CD14-positive monocyte (primary cell): ENCODE measurements around the gene C12orf75. TPM values are rescaled to one million over a fixed set of nuclear protein-coding genes. Genes with fewer than 3 reads are reported as not detected.

Source experiments
- DNase-seq, 3 donors: peaks; one replicate each; pipeline ENCODE4 v3.0.0-alpha.2; 2011 to 2022
- H2AFZ ChIP-seq: 2 replicates; pipeline ENCODE4 v1.6.0; 2012; ENCODE audit warnings: mild to moderate bottlenecking, low read depth, low read length, inconsistent platforms; ENCODE audit not compliant: insufficient read depth, poor library complexity, severe bottlenecking
- H3K27ac ChIP-seq, 2 donors: 1 replicate in 1 of 2; 2 replicates in 1 of 2; pipeline ENCODE4 v1.5.1; 2012 to 2013; ENCODE audit warnings: low read length in 2 of 2, control low read depth in 1 of 2, inconsistent platforms in 1 of 2, low read depth in 1 of 2, mild to moderate bottlenecking in 1 of 2
- H3K27me3 ChIP-seq, 2 donors: one replicate each; pipeline versions ENCODE4 v1.6.0 to v1.6.1; 2011 to 2013; ENCODE audit warnings: low read length in 2 of 2; ENCODE audit not compliant: control insufficient read depth in 2 of 2, insufficient read depth in 2 of 2
- H3K36me3 ChIP-seq, 2 donors: replicated peaks in 1 of 2; 1 replicate in 1 of 2; 2 replicates in 1 of 2; pipeline versions ENCODE4 v1.5.1 to v1.6.1; 2012 to 2013; ENCODE audit warnings: low read length in 2 of 2, control low read depth in 1 of 2, inconsistent platforms in 1 of 2, mild to moderate bottlenecking in 1 of 2; ENCODE audit not compliant: insufficient read depth in 2 of 2, control insufficient read depth in 1 of 2
- H3K4me1 ChIP-seq, 2 donors: 1 replicate in 1 of 2; 2 replicates in 1 of 2; pipeline versions ENCODE4 v1.5.1 to v1.6.1; 2012 to 2013; ENCODE audit warnings: low read length in 2 of 2, control low read depth in 1 of 2, inconsistent platforms in 1 of 2, mild to moderate bottlenecking in 1 of 2, moderate library complexity in 1 of 2; ENCODE audit not compliant: insufficient read depth in 2 of 2, control insufficient read depth in 1 of 2
- H3K4me2 ChIP-seq: replicated peaks from 2 replicates; pipeline ENCODE3; 2012; ENCODE audit warnings: low read length, moderate library complexity, mild to moderate bottlenecking; ENCODE audit not compliant: poor library complexity, severe bottlenecking; ENCODE audit errors: extremely low read depth
- H3K4me3 ChIP-seq, 3 experiments: fragments of 200-600 bp in 1 of 3; sonication (generic) in 1 of 3; replicated peaks in 1 of 3; 1 replicate in 2 of 3; 2 replicates in 1 of 3; pipeline ENCODE4 v1.5.1; 2011 to 2013; ENCODE audit warnings: low read length in 3 of 3, mild to moderate bottlenecking in 3 of 3, control low read depth in 2 of 3, low read depth in 2 of 3, inconsistent platforms in 1 of 3, moderate library complexity in 1 of 3
- H3K79me2 ChIP-seq: 2 replicates; pipeline ENCODE4 v1.6.0; 2012; ENCODE audit warnings: mild to moderate bottlenecking, control low read depth, inconsistent platforms, low read length, moderate library complexity; ENCODE audit not compliant: insufficient read depth
- H3K9ac ChIP-seq: 2 replicates; pipeline ENCODE4 v1.6.0; 2017; ENCODE audit warnings: low read length, mild to moderate bottlenecking; ENCODE audit not compliant: insufficient read depth, poor library complexity, severe bottlenecking
- H3K9me3 ChIP-seq, 2 donors: replicated peaks in 1 of 2; 1 replicate in 1 of 2; 2 replicates in 1 of 2; pipeline versions ENCODE4 v1.5.1 to v1.6.1; 2012 to 2013; ENCODE audit warnings: low read length in 2 of 2, control low read depth in 1 of 2; ENCODE audit not compliant: control insufficient read depth in 1 of 2, insufficient read depth in 1 of 2
- H4K20me1 ChIP-seq: 2 replicates; pipeline ENCODE4 v1.6.0; 2012; ENCODE audit warnings: mild to moderate bottlenecking, low read length, control low read depth, moderate library complexity; ENCODE audit not compliant: insufficient read depth
- H3K27ac Mint-ChIP-seq, 7 donors: one replicate each; pipeline ENCODE4 v1.8.0; 2020; ENCODE audit warnings: mild to moderate bottlenecking in 7 of 7, mixed read lengths in 7 of 7, moderate library complexity in 6 of 7, inconsistent platforms in 2 of 7
- H3K27me3 Mint-ChIP-seq, 3 donors: one replicate each; pipeline ENCODE4 v1.8.0; 2021 to 2022; ENCODE audit warnings: low read depth in 3 of 3, mild to moderate bottlenecking in 3 of 3, mixed read lengths in 3 of 3, moderate library complexity in 3 of 3, inconsistent platforms in 1 of 3
- H3K36me3 Mint-ChIP-seq, 2 donors: one replicate each; pipeline ENCODE4 v1.8.0; 2020; ENCODE audit warnings: mixed read lengths in 2 of 2, inconsistent platforms in 1 of 2, mild to moderate bottlenecking in 1 of 2
- H3K4me1 Mint-ChIP-seq: one replicate; pipeline ENCODE4 v1.8.0; 2020; ENCODE audit warnings: mild to moderate bottlenecking, mixed read lengths
- H3K4me3 Mint-ChIP-seq, 2 donors: one replicate each; pipeline ENCODE4 v1.8.0; 2020; ENCODE audit warnings: mild to moderate bottlenecking in 2 of 2, mixed read lengths in 2 of 2, moderate library complexity in 1 of 2
- H3K9me3 Mint-ChIP-seq, 7 donors: one replicate each; pipeline ENCODE4 v1.8.0; 2020 to 2022; ENCODE audit warnings: mixed read lengths in 7 of 7, mild to moderate bottlenecking in 6 of 7, moderate library complexity in 6 of 7, inconsistent platforms in 2 of 7
- WGBS: methylation state at CpG from one replicate; pipeline ENCODE4 v1.1.5; 2013; ENCODE audit warnings: missing lambda C conversion rate; ENCODE audit not compliant: insufficient coverage; 5-methylcytosine and 5-hydroxymethylcytosine counted together
- intact Hi-C, 2 donors: fragments of 100-400 bp; cut with micrococcal nuclease; formaldehyde crosslinking; loops; one replicate each; pipeline versions ENCODE4 v1.15.0 to v1.15.1; 2023
- polyA plus RNA-seq, 3 donors: library from polyadenylated mRNA; depleted of rRNA in 1 of 3; unstranded in 2 of 3; stranded (reverse) in 1 of 3; fragments of 300-500 nt in 2 of 3; fragments of >200 nt in 1 of 3; fragmentation: Illumina TruSeq in 2 of 3; gene quantifications; 1 replicate in 2 of 3; 2 replicates in 1 of 3; pipeline ENCODE4 v1.2.3, GENCODE V29; 2012 to 2021
- TF ChIP-seq, protein P1 (sequence below): fragments of 200-600 bp; IDR thresholded peaks from one replicate; pipeline ENCODE4 v1.8.0; 2022; ENCODE audit warnings: antibody characterized with exemption, mild to moderate bottlenecking

Gene C12orf75
- polyA plus RNA-seq, 3 donors = 0.45 to 0.73 (median 0.73) TPM

DNA sequence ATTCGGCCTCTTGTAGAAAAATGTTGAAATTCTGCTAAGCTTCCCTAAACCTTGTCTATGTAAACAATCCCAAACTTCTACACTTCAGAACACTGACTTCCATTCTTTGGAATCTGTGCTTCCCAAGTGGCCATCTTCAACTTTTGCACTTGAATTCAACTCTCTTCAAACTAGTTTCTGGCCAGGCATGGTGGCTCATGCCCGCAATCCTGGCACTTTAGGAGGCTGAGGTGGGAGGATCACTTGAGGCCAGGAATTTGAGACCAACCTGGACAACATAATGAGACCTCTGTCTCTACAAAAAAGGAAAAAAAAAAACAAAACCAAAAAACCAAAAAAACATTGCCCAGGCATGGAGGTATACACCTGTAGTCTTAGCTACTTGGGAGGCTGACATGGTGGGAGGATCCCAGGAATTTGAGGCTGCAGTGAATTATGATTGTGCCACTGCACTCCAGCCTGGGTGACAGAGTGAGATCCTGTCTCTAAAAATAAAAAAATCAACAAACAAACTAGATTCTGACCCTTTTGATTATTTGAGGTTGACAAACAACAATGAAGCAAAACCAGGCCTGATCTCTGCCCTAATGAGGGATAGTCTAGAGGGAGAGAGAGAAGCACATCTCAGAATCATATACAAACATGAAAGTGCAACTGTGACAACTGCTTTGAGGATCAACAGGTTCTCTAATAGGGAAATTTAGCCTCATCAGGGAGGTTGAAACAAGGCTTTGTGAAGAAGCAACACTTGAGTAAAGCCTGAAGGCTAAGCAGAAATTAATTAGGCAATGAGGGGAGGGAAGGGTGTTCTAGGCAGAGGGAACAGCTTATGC lies 11.6 kb upstream of the C12orf75 start:
- H3K9me3 Mint-ChIP-seq = peaks cover 4 to 11% (median 6%) of the 10 kb centered on the region in 7 donors
- no peaks in the 10 kb centered on the region for H3K4me1 Mint-ChIP-seq
- intact Hi-C loops = no loop called here
- TF ChIP-seq, protein P1, sequence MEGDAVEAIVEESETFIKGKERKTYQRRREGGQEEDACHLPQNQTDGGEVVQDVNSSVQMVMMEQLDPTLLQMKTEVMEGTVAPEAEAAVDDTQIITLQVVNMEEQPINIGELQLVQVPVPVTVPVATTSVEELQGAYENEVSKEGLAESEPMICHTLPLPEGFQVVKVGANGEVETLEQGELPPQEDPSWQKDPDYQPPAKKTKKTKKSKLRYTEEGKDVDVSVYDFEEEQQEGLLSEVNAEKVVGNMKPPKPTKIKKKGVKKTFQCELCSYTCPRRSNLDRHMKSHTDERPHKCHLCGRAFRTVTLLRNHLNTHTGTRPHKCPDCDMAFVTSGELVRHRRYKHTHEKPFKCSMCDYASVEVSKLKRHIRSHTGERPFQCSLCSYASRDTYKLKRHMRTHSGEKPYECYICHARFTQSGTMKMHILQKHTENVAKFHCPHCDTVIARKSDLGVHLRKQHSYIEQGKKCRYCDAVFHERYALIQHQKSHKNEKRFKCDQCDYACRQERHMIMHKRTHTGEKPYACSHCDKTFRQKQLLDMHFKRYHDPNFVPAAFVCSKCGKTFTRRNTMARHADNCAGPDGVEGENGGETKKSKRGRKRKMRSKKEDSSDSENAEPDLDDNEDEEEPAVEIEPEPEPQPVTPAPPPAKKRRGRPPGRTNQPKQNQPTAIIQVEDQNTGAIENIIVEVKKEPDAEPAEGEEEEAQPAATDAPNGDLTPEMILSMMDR = no peak
- Histone ChIP-seq H3K4me1 (no peaks in the 10 kb centered on the region), H3K27me3 (no peaks in the 10 kb centered on the region), H4K20me1 (no peaks in the 10 kb centered on the region), H3K4me2 (no peak overlapping the region), H3K9me3 (peaks cover 7 to 9% of the 10 kb centered on the region in 2 donors), H3K79me2 (no peaks in the 10 kb centered on the region), H3K27ac (no peak overlapping the region), H3K4me3 (no peak overlapping the region), H3K36me3 (no peaks in the 10 kb centered on the region), H2AFZ (no peak overlapping the region), H3K9ac (no peak overlapping the region)
- H3K36me3 Mint-ChIP-seq = no peaks in the 10 kb centered on the region
- H3K27me3 Mint-ChIP-seq = peaks cover 0 to 7% (median 3%) of the 10 kb centered on the region in 3 donors
- no peak overlapping the region for H3K27ac Mint-ChIP-seq
- no CpG with 5 or more reads among the region's 2 CpGs for WGBS
- DNase-seq = no peak
- no peak overlapping the region for H3K4me3 Mint-ChIP-seq

DNA sequence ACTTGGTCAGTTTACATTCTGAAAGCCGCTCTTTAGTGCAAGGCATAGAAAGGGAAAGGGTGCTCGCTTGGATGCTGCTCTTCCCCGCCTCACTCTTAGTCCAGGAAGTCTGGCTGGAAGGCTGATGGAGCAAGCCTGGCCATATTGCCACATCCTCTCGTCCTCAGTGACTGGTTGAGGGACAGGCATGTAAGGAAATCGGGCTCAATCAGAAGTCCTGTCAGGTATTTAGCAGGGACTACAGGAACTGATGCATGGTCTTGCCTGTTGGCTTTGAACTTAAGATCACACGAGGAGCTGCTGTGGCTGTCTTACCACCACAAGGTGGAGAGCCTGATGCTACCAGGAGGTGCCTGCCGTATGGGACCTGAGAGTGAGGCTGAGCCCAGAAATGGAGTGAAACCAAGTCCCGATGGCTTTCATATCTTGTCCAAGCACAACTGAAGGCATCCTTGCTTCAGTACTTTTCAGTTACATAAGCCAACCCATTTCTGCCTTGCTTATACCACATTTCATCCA lies 10.7 kb upstream of the C12orf75 start:
- Mint-ChIP-seq H3K36me3 (no peaks in the 10 kb centered on the region), H3K4me1 (no peaks in the 10 kb centered on the region), H3K27me3 (peaks cover 0 to 5% (median 3%) of the 10 kb centered on the region in 3 donors), H3K9me3 (peaks cover 0 to 4% (median 0%) of the 10 kb centered on the region in 7 donors), H3K4me3 (no peak overlapping the region), H3K27ac (no peak overlapping the region)
- intact Hi-C loops = no loop called here
- no peaks in the 10 kb centered on the region for H4K20me1 ChIP-seq
- no peak overlapping the region for H3K4me3 ChIP-seq
- no peak overlapping the region for H3K27ac ChIP-seq
- H3K36me3 ChIP-seq = no peaks in the 10 kb centered on the region
- peaks cover under 1% of the 10 kb centered on the region in 2 donors for H3K9me3 ChIP-seq
- TF ChIP-seq, protein P1 = no peak
- no peak overlapping the region for H3K4me2 ChIP-seq
- no peaks in the 10 kb centered on the region for H3K4me1 ChIP-seq
- H3K27me3 ChIP-seq = no peaks in the 10 kb centered on the region
- DNase-seq = no peak
- H3K79me2 ChIP-seq = no peaks in the 10 kb centered on the region
- WGBS = 68% methylated on average over 8 of the region's 8 CpGs
- no peak overlapping the region for H2AFZ ChIP-seq
- H3K9ac ChIP-seq = no peak overlapping the region
